Mononuclear cell (primary cell): ENCODE data around the gene TET1. TPM values are rescaled to one million over a fixed set of nuclear protein-coding genes. Genes with fewer than 3 reads are reported as not detected.
"Not testable (repeated sequence)": the region's sequence is repeated elsewhere in the genome, so short reads cannot be mapped to it uniquely, and the experiment has no call there.

Source experiments
- H3K27me3 ChIP-seq: 2 replicates; pipeline ENCODE4 v1.6.0; 2011; ENCODE audit warnings: low read length, control low read depth; ENCODE audit not compliant: insufficient read depth
- H3K4me1 ChIP-seq: 2 replicates; pipeline ENCODE4 v1.5.1; 2011; ENCODE audit warnings: mild to moderate bottlenecking, low read length, control low read depth; ENCODE audit not compliant: insufficient read depth
- H3K4me3 ChIP-seq: 2 replicates; pipeline ENCODE4 v1.5.1; 2011; ENCODE audit warnings: mild to moderate bottlenecking, low read length, moderate library complexity
- H3K9me3 ChIP-seq: 2 replicates; pipeline ENCODE4 v1.5.1; 2011; ENCODE audit warnings: low read depth, mild to moderate bottlenecking, control low read depth, low read length
- total RNA-seq: library from RNA; depleted of rRNA; stranded (reverse); fragments of >200 nt; gene quantifications from one replicate; pipeline ENCODE4 v1.2.3, GENCODE V29; 2012

The TET1 gene
- total RNA-seq, 1 donor: 1.5 TPM

DNA sequence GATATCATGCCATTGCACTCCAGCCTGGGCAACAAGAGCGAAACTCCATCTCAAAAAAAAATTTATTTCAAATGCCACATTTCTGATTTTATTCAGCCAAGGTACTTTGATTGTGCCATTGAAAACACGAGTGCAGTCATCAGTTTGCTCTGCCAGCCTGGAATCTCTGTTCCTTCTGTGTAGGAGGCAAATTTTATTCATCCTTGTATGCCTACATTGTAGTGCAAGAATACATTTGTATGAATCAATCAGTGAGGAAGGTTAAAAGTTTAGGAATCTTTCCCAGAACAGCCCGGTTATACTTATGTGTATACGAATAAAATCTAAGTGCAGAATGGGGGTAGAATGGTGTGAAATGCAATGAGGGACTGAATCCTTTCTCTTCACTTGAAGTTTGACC is 886 bp upstream of the TET1 start:
- peaks cover 63% of the 10 kb centered on the region for H3K27me3 ChIP-seq
- H3K4me1 ChIP-seq: peaks cover 17% of the 10 kb centered on the region
- H3K9me3 ChIP-seq: no peaks in the 10 kb centered on the region
- H3K4me3 ChIP-seq: no peak overlapping the region

DNA sequence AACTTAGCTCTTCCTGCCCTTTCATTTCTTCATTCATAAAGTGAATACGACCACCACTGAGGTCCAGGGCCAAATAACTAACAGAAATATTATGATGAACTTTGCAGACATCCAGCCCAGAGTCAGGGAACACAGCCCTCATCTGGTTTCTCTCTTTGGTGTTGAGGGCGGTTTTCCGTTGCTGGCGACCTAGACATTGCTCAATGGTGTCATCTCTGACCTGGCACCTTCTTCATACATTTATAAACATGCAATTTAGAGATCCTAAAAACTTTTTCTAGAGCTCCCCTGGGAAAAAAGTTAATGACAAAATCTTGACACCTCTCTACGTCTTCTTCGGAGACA is 324 bp upstream of the TET1 start:
- no peaks in the 10 kb centered on the region for H3K9me3 ChIP-seq
- no peak overlapping the region for H3K4me3 ChIP-seq
- peaks cover 17% of the 10 kb centered on the region for H3K4me1 ChIP-seq
- peaks cover 68% of the 10 kb centered on the region for H3K27me3 ChIP-seq

DNA sequence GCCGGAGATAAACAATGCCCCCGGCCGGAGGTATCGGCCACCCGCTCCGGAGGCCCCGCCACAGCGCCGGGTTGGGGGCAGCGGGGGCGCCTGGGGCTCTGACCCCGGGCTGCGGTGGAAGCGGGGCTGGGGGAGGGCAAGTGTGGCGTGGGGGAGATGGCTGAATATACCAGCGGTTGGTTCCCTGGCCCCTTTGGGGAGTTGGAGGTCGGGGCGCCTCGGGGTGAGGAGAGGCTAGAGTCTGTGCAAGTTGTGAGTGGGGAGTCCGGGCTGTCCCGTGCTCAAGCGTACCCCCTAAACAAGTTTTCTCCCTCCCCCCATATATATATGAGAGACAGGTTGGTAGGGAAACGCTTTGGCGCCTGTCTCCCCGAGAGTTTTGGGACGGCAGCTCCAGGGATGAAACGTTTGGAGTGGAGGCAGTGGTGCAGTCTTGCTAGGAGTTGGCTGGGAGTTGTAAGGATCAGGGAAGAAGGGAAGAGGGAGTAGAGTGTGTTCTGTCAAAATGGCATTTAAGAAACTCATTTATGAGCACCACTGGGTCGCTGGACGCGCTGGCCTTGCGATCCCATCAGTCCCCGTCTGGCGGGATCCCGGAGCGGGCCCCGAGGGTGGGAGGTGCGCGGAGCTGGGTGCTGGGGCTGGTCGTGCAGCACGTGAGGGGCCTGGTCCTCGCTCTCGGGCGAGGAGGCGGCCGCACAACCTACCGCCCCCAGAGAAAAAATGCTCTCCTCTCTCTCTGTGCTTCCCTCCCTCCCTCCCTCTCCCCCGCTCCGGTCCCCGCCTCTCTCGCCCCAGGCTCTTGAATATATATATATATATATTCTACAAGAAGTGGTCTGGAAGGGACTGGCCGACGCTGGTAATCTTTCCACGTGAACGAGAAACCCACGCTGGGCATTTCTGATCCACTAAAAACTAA is 1.1 kb downstream of the TET1 start:
- Histone ChIP-seq H3K27me3 (peaks cover 80% of the 10 kb centered on the region), H3K4me1 (peaks cover 17% of the 10 kb centered on the region), H3K9me3 (no peaks in the 10 kb centered on the region), H3K4me3 (no peak overlapping the region)

DNA sequence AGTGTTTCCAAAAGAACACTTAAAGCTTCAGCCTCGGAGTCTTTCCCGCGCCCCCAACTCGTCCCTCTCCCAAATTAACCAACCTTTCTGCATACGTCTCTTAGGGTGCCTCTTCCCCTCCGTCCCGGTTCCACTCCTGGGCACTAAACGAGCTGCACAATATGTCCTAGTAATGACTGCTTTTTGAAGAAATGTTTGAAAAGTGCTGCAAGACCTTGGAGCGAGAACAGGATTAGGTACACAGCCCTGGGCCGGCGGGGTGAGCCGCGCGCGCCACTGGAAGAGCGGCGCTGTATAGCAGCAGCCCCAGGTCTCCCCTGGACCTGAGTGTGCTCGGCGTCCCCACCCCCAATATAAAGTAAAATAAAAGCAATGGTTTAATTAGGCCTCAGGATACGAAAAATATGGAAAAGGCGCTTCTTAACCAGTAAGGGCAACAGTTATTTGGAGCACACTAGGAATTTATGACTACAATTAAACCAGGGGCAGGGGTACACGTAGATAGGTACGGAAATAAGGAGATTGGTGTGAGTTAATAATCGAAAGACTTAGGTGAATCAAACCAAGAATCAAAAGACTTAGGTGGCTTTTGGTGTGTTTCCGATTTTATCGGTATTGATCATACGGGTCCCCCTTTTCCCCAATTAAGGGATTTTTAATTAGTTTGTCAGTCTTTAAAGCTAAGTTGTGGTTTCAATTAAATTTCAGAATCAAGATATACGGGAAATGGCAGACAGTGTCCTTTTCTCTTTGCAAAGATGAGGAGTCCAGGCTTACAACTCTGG is 1.9 kb downstream of the TET1 start:
- H3K27me3 ChIP-seq: peaks cover 84% of the 10 kb centered on the region
- H3K4me1 ChIP-seq: peaks cover 17% of the 10 kb centered on the region
- H3K9me3 ChIP-seq: no peaks in the 10 kb centered on the region
- no peak overlapping the region for H3K4me3 ChIP-seq

DNA sequence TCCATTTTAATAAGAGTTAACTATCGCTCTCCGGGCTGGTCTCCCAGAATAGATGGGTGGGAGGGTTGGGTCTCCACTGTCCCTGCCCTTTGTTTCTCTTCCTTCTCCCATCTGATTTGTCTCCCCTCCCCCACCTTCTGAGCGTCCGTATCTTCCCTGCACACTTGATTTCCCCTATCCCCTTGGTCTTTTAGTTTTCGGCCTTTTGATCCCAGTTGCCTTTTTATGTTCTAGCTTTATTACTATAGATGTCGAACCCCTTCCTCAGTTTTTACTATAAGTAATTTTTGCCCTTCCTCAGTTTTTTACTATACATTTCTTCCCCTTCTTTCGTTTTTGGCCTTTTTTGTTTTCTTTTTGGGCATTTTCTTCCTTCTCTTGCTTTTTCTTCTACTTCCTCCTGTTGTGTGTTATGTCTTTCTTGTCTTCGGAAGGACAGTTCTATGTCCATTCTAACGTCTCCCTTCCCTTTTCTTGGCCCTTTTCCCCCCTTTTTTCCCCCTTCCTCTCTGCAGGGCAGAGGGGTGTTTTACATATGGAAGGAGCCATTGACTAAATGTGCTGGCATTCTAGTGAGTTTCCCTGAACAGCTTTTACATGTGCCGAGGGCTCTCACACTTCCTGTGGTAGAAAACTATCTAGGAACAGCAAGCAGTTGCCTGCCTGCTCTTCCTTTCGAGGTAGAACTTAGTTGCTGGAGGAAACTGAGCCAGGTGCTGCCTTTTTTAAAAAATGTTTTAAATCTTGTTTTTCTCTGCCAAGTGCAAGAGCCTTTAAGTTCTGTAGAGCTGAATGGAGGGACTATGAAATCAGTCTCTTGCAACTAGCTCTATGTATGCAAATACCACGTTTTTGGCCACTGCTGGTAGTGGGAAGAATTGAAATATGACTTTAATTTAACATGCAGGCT is 2.8 kb downstream of the TET1 start:
- Histone ChIP-seq H3K27me3 (peaks cover 81% of the 10 kb centered on the region), H3K9me3 (no peaks in the 10 kb centered on the region), H3K4me3 (no peak overlapping the region), H3K4me1 (peaks cover 17% of the 10 kb centered on the region)

DNA sequence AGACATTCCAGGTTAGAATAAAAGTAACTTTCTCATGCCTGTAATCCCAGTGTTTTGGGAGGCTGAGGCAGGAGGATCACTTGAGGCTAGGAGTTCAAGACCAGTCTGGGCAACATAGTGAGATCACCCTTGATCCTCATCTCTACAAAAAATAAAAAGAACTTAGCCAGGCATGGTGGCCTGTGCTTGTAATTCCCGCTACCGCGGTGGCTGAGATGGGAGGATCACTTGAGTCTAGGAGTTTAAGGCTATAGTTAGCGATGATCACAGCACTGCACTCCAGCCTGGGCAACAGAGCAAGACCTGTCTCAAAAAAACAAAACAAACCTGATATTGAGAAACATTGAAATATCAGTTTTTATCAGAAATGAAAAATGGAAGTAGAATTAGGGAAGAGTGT is 4.6 kb downstream of the TET1 start:
- H3K27me3 ChIP-seq: peaks cover 64% of the 10 kb centered on the region
- H3K9me3 ChIP-seq: no peaks in the 10 kb centered on the region
- no peak overlapping the region for H3K4me3 ChIP-seq
- peaks cover 17% of the 10 kb centered on the region for H3K4me1 ChIP-seq

DNA sequence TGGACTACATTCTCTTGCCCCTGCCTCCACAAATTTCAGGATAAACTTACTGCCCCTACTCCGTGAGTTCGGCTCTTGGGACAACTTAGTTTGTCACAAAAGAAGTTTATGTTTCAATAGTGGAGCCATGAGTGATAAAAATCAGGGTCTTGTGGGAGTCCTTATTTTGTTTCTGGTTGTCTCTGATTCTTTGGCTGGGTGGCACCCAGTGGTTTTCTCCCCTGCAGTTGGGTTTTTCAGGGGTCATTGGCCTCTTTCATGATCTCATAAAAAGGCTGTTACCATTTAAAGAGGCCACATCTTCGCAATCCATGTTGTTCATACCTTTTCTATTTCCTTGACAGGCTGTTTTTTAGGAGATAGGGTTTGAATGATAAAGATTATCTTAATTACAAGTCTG is 5.5 kb downstream of the TET1 start:
- peaks cover 8% of the 10 kb centered on the region for H3K4me1 ChIP-seq
- H3K27me3 ChIP-seq: peaks cover 56% of the 10 kb centered on the region
- no peak overlapping the region for H3K4me3 ChIP-seq
- no peaks in the 10 kb centered on the region for H3K9me3 ChIP-seq

DNA sequence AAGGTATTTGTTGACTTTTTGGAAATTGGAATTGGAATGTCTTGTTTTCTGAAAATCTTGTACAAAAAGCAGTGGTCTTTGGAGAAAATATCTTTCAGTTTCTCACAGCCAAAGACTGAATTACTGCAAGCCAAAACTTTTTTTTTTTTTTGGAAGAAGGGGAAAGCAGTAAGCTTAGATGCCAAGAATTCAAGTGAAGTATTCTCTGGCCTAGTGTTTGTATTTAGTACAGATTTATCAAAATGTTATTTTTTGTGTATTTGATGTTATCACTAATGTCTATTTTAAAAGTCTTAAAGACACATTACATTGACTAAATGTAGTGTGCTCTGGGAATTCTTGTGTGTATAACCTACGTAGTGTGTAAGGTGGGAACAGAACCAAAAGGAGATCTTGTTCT is 6.2 kb downstream of the TET1 start:
- H3K4me1 ChIP-seq: peaks cover 1% of the 10 kb centered on the region
- peaks cover 52% of the 10 kb centered on the region for H3K27me3 ChIP-seq
- H3K4me3 ChIP-seq: no peak overlapping the region
- no peaks in the 10 kb centered on the region for H3K9me3 ChIP-seq

DNA sequence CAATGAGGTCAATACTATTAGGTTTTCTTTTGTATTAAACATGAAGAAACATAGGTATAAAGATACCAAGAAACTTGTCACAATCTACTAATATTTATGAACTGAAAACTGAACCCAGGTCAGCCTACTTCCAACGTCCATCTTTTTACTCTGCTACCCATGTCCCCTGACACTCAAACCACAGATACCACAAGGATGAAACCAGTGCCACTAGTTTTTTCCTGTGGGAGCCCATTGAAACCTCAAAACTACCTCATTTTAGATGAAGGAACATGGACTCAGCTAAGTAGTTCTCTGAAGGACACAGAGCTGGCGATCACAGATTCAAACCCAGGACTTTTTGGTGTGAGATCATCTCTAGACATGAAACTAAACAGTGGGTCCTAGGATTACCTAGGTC is 6.8 kb downstream of the TET1 start:
- no peaks in the 10 kb centered on the region for H3K4me1 ChIP-seq
- H3K27me3 ChIP-seq: peaks cover 48% of the 10 kb centered on the region
- H3K9me3 ChIP-seq: no peaks in the 10 kb centered on the region
- H3K4me3 ChIP-seq: no peak overlapping the region

DNA sequence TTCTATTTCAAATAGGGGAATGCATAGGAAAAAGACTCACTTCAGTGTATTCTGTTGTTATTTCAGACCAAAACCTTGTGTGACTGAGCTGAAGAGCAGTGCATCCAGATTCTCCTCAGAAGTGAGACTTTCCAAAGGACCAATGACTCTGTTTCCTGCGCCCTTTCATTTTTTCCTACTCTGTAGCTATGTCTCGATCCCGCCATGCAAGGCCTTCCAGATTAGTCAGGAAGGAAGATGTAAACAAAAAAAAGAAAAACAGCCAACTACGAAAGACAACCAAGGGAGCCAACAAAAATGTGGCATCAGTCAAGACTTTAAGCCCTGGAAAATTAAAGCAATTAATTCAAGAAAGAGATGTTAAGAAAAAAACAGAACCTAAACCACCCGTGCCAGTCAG is 12.0 kb downstream of the TET1 start:
- Histone ChIP-seq H3K9me3 (no peaks in the 10 kb centered on the region), H3K4me3 (no peak overlapping the region), H3K4me1 (no peaks in the 10 kb centered on the region), H3K27me3 (peaks cover 7% of the 10 kb centered on the region)

DNA sequence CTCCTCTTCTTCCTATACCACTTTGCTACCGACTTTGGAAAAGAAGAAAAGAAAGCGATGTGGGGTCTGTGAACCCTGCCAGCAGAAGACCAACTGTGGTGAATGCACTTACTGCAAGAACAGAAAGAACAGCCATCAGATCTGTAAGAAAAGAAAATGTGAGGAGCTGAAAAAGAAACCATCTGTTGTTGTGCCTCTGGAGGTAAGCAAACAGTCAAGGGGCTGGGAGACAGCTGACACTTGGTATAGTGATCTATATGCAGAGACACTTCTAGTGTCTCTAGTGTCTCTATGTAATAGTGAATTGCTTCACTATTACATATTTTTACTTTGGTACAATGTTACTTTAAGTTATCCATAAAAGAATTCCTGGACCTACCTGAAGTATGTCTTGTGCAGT is 13.9 kb downstream of the TET1 start:
- H3K4me3 ChIP-seq: no peak overlapping the region
- H3K4me1 ChIP-seq: no peaks in the 10 kb centered on the region
- peaks cover 7% of the 10 kb centered on the region for H3K27me3 ChIP-seq
- no peaks in the 10 kb centered on the region for H3K9me3 ChIP-seq

DNA sequence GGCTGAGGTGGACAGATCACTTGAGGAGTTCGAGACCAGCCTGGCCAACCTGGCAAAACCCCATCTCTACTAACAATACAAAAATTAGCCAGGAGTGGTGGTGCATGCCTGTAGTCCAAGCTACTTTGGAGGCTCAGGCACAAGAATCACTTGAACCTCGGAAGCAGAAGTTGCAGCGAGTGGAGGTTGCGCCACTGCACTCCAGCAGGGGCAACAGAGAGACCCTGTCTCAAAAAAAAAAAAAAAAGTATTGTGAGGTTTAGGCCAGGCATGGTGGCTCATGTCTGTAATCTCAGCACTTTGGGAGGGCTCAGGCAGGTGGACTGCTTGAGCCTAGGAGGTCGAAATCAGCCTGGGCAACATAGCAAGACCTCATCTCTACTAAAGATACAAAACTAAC is 16.0 kb downstream of the TET1 start:
- no peaks in the 10 kb centered on the region for H3K4me1 ChIP-seq
- H3K9me3 ChIP-seq: no peaks in the 10 kb centered on the region
- H3K27me3 ChIP-seq: peaks cover 7% of the 10 kb centered on the region
- H3K4me3 ChIP-seq: no peak overlapping the region

DNA sequence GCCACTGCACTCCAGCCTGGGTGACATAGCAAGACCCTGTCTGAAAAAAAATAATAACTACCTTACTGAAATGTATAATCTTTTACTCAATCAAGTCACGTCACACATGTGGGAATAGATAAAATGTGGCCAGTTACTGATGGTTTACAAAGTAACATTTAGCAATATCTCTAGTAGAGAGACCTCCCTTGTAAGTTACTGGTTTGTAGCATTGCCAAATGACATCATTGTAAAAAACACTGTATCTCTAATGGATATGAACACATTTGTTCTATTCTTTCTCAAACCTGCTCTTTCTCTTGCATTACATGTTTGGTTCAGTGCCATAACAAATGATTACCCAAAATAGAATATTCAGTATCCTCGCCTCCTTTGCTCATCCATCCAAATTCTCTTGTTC is 18.8 kb downstream of the TET1 start:
- Histone ChIP-seq H3K4me3 (no peak overlapping the region), H3K9me3 (no peaks in the 10 kb centered on the region), H3K4me1 (no peaks in the 10 kb centered on the region), H3K27me3 (no peaks in the 10 kb centered on the region)

DNA sequence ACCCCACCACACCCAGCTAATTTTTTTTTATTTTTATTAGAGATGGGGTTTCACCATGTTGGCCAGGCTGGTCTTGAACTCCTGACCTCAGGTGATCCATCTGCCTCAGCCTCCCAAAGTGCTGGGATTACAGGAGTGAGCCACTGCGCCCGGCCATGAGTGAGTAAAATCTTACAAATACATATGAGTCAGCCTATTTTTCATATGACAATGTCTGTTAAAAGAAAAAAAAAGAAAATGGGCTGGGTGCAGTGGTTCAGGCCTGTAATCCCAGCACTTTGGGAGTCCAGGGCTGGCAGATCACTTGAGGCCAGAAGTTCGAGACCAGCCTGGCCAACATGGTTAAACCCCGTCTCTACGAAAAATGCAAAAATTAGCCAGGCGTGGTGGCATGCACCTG is 24.1 kb downstream of the TET1 start:
- not testable (repeated sequence) for H3K9me3 ChIP-seq, H3K4me3 ChIP-seq, H3K4me1 ChIP-seq, H3K27me3 ChIP-seq
